Glutamatergic neuron (in vitro differentiated cells): ENCODE results near the gene GOLGA6A. TPM values are rescaled to one million over a fixed set of nuclear protein-coding genes. Genes with fewer than 3 reads are reported as not detected.

ENCODE experiments used
- DNase-seq: peaks from one replicate; pipeline ENCODE4 v3.0.0; 2022
- H3K27ac Mint-ChIP-seq: one replicate; pipeline ENCODE4 v1.8.0; 2020; ENCODE audit warnings: mild to moderate bottlenecking, mixed read lengths, inconsistent platforms; ENCODE audit not compliant: unreplicated experiment
- H3K27me3 Mint-ChIP-seq: one replicate; pipeline ENCODE4 v1.8.0; 2020; ENCODE audit warnings: mild to moderate bottlenecking, moderate library complexity, mixed read lengths, inconsistent platforms; ENCODE audit not compliant: unreplicated experiment
- H3K36me3 Mint-ChIP-seq: one replicate; pipeline ENCODE4 v1.8.0; 2020; ENCODE audit warnings: mild to moderate bottlenecking, mixed read lengths, inconsistent platforms; ENCODE audit not compliant: unreplicated experiment
- H3K4me1 Mint-ChIP-seq: one replicate; pipeline ENCODE4 v1.8.0; 2020; ENCODE audit warnings: mild to moderate bottlenecking, low read depth, mixed read lengths, inconsistent platforms; ENCODE audit not compliant: unreplicated experiment
- H3K4me3 Mint-ChIP-seq: one replicate; pipeline ENCODE4 v1.8.0; 2020; ENCODE audit warnings: mild to moderate bottlenecking, mixed read lengths, inconsistent platforms; ENCODE audit not compliant: unreplicated experiment
- H3K9me3 Mint-ChIP-seq: one replicate; pipeline ENCODE4 v1.8.0; 2020; ENCODE audit warnings: mild to moderate bottlenecking, moderate library complexity, mixed read lengths, inconsistent platforms; ENCODE audit not compliant: unreplicated experiment
- CTCF ChIP-seq: fragments of 200-600 bp; sonication (generic); IDR thresholded peaks from one replicate; pipeline ENCODE4 v1.5.0; 2021; ENCODE audit not compliant: partially characterized antibody, unreplicated experiment
- total RNA-seq: library from RNA; stranded (reverse); fragmentation: NEBNext Ultra II Directional; extraction: Animal tissue kit (Norgen Biotek cat#: 25700); gene quantifications from one replicate; pipeline ENCODE4 v1.2.1, GENCODE V29; 2021; ENCODE audit not compliant: unreplicated experiment

Gene GOLGA6A
- total RNA-seq, 1 donor from 2014 or later = 0.83 TPM

- TF ChIP-seq CTCF = peak; percentile 37
- H3K27ac Mint-ChIP-seq = peak overlapping the region; percentile 44
- H3K4me3 Mint-ChIP-seq = peak overlapping the region; percentile 30
- H3K4me1 Mint-ChIP-seq = peaks cover 16% of the 10 kb centered on the region
- no peaks in the 10 kb centered on the region for H3K36me3 Mint-ChIP-seq
- peaks cover 10% of the 10 kb centered on the region for H3K27me3 Mint-ChIP-seq
- DNase-seq = peak; percentile 79
- peaks cover 2% of the 10 kb centered on the region for H3K9me3 Mint-ChIP-seq
Measured at GRCh38 chr15:74036271-74037170, 45.8 kb downstream of the GOLGA6A start.

- TF ChIP-seq CTCF = no peak
- peaks cover 16% of the 10 kb centered on the region for H3K4me1 Mint-ChIP-seq
- no peak overlapping the region for H3K4me3 Mint-ChIP-seq
- no peak overlapping the region for H3K27ac Mint-ChIP-seq
- no peaks in the 10 kb centered on the region for H3K36me3 Mint-ChIP-seq
- H3K9me3 Mint-ChIP-seq = peaks cover 2% of the 10 kb centered on the region
- peaks cover 10% of the 10 kb centered on the region for H3K27me3 Mint-ChIP-seq
- no peak for DNase-seq
Measured at GRCh38 chr15:74035121-74036017, 47.0 kb downstream of the GOLGA6A start.

GRCh38 chr15:74034206-74034755 is 48.1 kb downstream of the GOLGA6A start:
- no peak overlapping the region for H3K27ac Mint-ChIP-seq
- H3K4me3 Mint-ChIP-seq = no peak overlapping the region
- no peaks in the 10 kb centered on the region for H3K36me3 Mint-ChIP-seq
- no peak for DNase-seq
- H3K4me1 Mint-ChIP-seq = peaks cover 16% of the 10 kb centered on the region
- TF ChIP-seq CTCF = no peak
- peaks cover 2% of the 10 kb centered on the region for H3K9me3 Mint-ChIP-seq
- peaks cover 10% of the 10 kb centered on the region for H3K27me3 Mint-ChIP-seq

GRCh38 chr15:74032606-74033561 is 49.5 kb downstream of the GOLGA6A start:
- H3K9me3 Mint-ChIP-seq = peaks cover 2% of the 10 kb centered on the region
- DNase-seq = no peak
- peaks cover 8% of the 10 kb centered on the region for H3K27me3 Mint-ChIP-seq
- TF ChIP-seq CTCF = no peak
- H3K4me3 Mint-ChIP-seq = no peak overlapping the region
- no peak overlapping the region for H3K27ac Mint-ChIP-seq
- peaks cover 16% of the 10 kb centered on the region for H3K4me1 Mint-ChIP-seq
- H3K36me3 Mint-ChIP-seq = no peaks in the 10 kb centered on the region
